Activated CD4-positive, alpha-beta memory T cell treated with anti-CD3 and anti-CD28 coated beads, Interleukin-2, amount 10 ng/mL, durations not matched to agents 7 days and 5 days (primary cell): ENCODE measurements around the gene TMEM126B. TPM values are rescaled to one million over a fixed set of nuclear protein-coding genes. Genes with fewer than 3 reads are reported as not detected.

Source experiments
- total RNA-seq, 2 experiments: library from RNA; stranded (reverse); gene quantifications; one replicate each; pipeline ENCODE4 v1.2.3, GENCODE V29; 2021

TMEM126B gene
- total RNA-seq, 2 experiments from 2014 or later: 48.8 to 50.3 TPM

Other genes starting within 250 kb of the TMEM126B start
- gene DLG2, start 1.2 kb upstream of the TMEM126B start, total RNA-seq: 1 to 10 TPM; 1.3 to 1.7 TPM
- 10 to 100 TPM; 31.8 to 35.6 TPM for gene TMEM126A, start 19.4 kb downstream of the TMEM126B start, total RNA-seq
- 10 to 100 TPM; 66.0 to 68.4 TPM for gene CREBZF, start 36.5 kb downstream of the TMEM126B start, total RNA-seq
- gene CCDC89, start 57.6 kb downstream of the TMEM126B start, total RNA-seq: 1 to 10 TPM; 1.1 to 1.7 TPM
- 10 to 100 TPM; 93.0 to 99.2 TPM for gene SYTL2, start 182.5 kb downstream of the TMEM126B start, total RNA-seq
- not detected for gene CCDC83, start 226.8 kb downstream of the TMEM126B start, total RNA-seq